Loucy (cell line): ENCODE data around the gene CXCL12.

Experiments used
- EZH2phosphoT487 ChIP-seq: fragments of 200-600 bp; IDR thresholded peaks from 2 replicates; pipeline ENCODE4 v1.6.1; 2018; ENCODE audit warnings: antibody characterized with exemption, mild to moderate bottlenecking, moderate library complexity, borderline replicate concordance
- TF ChIP-seq, protein P1 (sequence below): fragments of 200-600 bp; sonication (generic); conservative IDR thresholded peaks from 2 replicates; pipeline ENCODE4 v1.5.1; 2014; ENCODE audit warnings: mild to moderate bottlenecking, antibody characterized with exemption, low read length

- TF ChIP-seq, protein P1, sequence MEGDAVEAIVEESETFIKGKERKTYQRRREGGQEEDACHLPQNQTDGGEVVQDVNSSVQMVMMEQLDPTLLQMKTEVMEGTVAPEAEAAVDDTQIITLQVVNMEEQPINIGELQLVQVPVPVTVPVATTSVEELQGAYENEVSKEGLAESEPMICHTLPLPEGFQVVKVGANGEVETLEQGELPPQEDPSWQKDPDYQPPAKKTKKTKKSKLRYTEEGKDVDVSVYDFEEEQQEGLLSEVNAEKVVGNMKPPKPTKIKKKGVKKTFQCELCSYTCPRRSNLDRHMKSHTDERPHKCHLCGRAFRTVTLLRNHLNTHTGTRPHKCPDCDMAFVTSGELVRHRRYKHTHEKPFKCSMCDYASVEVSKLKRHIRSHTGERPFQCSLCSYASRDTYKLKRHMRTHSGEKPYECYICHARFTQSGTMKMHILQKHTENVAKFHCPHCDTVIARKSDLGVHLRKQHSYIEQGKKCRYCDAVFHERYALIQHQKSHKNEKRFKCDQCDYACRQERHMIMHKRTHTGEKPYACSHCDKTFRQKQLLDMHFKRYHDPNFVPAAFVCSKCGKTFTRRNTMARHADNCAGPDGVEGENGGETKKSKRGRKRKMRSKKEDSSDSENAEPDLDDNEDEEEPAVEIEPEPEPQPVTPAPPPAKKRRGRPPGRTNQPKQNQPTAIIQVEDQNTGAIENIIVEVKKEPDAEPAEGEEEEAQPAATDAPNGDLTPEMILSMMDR: no peak
- no peak for TF ChIP-seq EZH2phosphoT487
Observed at GRCh38 chr10:44383749-44384600, 922 bp downstream of the CXCL12 start.
